ENCODE data around the gene KIF12.

The KIF12 gene

GRCh38 chr9:114069476-114070187 is 29.5 kb downstream of the KIF12 start:
- no peak for DNase-seq (ENCODE audit: low read depth, low spot score)

GRCh38 chr9:114065304-114065703 is 33.8 kb downstream of the KIF12 start:
- DNase-seq (ENCODE audit: low read depth, low spot score), result no peak

DNA sequence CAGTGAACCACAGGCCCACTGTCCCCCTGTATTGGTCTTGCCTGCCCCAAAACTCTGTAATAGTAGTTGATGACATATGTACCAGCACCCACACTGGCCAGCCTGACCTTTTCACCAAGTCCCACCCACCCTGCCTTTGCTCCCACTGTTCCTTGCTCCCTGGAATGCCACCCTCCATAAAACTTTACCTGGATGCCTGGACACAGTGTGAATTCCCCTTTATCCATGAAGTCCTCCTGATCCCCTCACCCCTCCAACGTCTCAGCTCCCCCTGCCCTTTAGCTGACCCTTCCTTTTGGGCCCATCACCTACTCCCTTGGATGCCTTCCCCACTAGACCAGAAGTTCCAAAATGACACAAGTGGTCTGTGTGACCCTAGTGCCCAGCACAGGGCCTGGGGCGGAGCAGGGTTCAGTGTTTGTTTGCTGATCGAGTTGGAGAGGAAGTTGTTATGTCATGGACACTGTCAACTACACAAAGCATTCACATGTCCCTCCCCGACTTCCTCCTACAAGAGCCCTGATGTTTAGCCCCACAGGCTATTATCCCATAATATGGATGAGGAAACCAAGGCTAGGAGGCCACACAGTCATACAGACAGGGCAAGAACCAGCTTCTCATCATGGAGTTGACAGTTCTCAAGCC is 37.1 kb downstream of the KIF12 start:
- DNase-seq (ENCODE audit: low read depth, low spot score), result no peak

GRCh38 chr9:114061292-114061691 is 37.8 kb downstream of the KIF12 start:
- DNase-seq (ENCODE audit: low read depth, low spot score), result no peak

GRCh38 chr9:114060711-114061110 is 38.4 kb downstream of the KIF12 start:
- DNase-seq (ENCODE audit: low read depth, low spot score), result no peak

DNA sequence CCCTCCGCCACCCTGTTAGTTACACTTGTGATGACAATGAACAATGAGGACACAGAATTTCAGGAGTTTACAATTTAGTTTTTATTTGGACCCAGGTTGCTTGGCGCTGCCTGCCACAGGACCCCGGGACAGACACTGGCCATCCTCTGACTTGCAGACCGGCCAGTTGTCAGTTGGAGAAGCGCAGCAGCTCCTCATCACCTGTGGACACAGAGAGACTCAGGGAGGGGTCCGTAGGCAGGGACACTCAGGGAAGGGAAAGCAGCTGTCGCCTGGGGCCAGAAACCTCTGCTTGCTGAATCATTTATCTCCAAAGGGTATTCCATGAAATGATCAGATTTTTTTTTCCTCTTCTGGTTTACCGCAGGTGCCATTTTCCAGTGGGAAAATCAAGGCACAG is 39.0 kb downstream of the KIF12 start:
- no peak for DNase-seq (ENCODE audit: low read depth, low spot score)

DNA sequence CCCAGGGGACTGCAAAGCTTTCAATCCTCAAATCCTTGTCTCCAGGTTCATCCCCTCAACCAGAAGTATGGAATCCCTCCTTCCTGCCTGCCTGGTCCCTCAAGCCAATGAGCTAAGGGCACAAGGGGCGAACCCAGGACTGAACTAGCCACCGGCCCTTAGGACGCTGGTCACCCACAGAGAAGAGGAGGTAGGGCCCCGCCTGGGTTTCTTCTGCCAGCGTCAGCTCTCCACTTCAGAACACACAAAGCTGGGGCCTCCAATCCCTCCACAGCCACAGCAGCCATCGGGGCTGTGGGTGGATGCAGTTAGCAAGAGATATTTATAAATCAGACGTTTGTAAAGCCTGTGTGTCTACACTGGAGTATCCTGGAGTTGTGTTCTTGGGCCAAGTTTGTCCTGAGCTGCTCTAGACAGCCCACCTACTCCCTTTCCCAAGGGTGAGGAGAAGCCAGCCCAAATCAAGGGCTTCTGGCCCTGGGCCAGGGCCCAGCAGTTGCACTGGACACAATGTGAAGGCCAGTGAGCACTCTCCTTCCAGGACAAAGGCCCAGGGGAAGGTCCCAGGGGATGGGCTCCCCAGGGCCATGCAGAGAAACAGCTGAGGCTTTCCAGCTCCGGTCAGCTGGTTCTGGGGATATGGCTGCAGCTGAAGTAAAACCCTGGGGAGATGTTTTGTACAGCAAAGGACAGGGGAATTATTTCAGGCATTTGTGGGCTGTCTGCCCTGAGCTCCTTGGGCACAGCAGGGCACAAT is 39.9 kb downstream of the KIF12 start:
- DNase-seq (ENCODE audit: low read depth, low spot score), result no peak

- no peak for DNase-seq (ENCODE audit: low read depth, low spot score)
Observed at GRCh38 chr9:114058688-114059046, 40.4 kb downstream of the KIF12 start.

- DNase-seq (ENCODE audit: low read depth, low spot score), result no peak
Observed at GRCh38 chr9:114057161-114057885, 41.8 kb downstream of the KIF12 start.

DNA sequence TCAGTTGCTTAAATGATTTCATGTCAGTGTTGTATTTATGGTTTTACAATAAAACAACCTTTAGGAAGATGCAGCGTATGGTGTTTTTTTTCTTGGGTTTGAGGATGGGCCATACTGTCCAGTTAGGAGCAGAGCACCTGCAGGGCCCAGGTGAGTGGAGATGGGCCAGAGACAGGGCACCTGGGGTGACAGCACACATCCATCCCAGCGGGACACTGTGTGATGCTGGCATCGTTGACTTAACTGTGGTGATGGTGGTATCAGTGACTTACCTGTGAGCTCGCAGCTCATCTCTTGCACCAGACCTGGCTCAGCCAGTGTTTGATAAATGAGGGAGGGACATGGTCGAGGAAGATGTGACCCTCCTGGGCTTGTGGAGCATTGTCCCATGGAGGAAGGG is 42.6 kb downstream of the KIF12 start:
- DNase-seq (ENCODE audit: low read depth, low spot score), result no peak

DNA sequence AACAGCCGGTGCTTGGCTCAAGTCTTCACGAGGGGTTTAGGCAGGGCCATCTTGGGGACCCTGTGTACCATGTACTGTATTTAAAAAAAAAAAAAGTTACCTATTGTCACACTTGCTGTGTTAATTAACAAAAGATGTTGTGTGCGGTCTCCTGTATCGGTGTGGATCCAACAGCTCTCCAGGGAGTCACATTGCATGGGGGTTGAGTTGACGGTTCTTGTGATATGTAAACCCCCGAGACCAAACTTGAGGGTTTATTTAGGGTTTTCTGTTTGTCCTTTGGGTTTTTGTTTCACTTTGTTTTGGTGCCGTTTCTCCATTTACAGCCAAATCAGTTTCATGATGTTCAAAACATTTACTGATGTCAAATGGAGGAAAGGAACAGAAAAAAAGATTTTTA is 43.2 kb downstream of the KIF12 start:
- DNase-seq (ENCODE audit: low read depth, low spot score), result no peak

DNA sequence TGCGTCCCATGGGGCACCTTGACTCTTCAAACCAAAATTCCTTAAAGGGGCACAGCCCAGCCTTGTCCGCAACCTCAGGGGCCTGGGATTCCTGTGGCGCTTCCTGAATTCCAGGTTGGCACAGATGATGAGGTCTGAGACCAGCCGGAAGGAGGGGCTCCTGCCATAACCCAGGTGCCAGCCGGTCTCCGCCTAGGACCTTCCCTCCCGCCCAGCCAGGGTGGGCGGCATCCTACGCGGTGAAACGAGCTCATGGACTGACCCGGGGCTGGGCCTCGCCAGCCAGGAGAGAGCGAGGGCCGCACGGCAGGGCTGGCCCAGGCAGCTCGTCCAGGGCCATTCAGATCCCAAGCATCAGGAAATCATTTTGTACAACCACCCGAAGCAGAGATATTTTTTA is 44.0 kb downstream of the KIF12 start:
- no peak for DNase-seq (ENCODE audit: low read depth, low spot score)

GRCh38 chr9:114054191-114054690 is 44.9 kb downstream of the KIF12 start:
- no peak for DNase-seq (ENCODE audit: low read depth, low spot score)

- no peak for DNase-seq (ENCODE audit: low read depth, low spot score)
Observed at GRCh38 chr9:114053246-114054005, 45.7 kb downstream of the KIF12 start.

GRCh38 chr9:114051706-114052105 is 47.4 kb downstream of the KIF12 start:
- DNase-seq (ENCODE audit: low read depth, low spot score), result no peak

GRCh38 chr9:114051281-114051680 is 47.8 kb downstream of the KIF12 start:
- DNase-seq (ENCODE audit: low read depth, low spot score), result no peak

DNA sequence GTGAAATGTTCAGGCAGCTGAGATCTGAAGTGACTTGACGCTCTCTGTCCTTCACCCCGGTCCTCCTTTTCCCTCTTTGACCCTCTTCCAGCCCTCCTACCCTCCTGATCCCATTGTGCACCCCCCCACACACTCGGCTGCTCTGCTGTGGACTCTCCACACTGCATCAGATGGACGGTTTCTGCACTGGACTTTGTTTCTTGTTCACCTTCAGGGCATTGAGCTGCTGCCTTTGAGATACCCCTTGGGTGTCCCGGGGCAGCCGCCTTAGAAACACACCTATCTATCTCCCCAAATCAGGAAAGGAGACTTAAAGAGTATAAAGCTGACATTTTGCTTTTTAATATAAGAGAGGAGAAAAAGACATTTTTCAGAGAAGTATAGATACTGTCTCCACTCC is 48.4 kb downstream of the KIF12 start:
- DNase-seq (ENCODE audit: low read depth, low spot score), result no peak

GRCh38 chr9:114050226-114050568 is 48.9 kb downstream of the KIF12 start:
- DNase-seq (ENCODE audit: low read depth, low spot score), result no peak

DNA sequence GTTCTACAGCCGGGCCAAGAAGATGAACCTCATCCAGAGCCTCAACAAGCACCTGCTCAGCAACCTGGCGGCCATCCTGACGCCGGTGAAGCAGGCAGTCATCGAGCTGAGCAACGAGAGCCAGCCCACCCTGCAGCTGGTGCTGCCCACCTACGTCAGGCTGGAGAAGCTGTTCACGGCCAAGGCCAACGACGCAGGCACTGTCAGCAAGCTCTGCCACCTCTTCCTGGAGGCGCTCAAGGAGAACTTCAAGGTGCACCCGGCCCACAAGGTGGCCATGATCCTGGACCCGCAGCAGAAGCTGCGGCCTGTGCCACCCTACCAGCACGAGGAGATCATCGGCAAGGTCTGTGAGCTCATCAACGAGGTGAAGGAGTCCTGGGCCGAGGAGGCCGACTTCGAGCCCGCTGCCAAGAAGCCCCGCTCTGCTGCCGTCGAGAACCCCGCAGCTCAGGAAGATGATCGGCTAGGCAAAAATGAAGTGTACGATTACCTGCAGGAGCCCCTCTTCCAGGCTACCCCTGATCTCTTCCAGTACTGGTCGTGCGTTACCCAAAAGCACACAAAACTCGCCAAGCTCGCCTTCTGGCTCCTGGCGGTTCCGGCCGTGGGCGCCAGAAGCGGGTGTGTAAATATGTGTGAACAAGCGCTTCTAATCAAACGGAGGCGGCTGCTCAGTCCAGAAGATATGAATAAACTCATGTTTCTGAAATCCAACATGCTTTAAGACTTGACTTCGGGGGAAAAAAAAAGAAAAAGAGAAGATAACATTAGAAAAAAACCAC is 49.5 kb downstream of the KIF12 start:
- no peak for DNase-seq (ENCODE audit: low read depth, low spot score)

GRCh38 chr9:114048533-114049415 is 50.3 kb downstream of the KIF12 start:
- DNase-seq (ENCODE audit: low read depth, low spot score), result no peak

Data from activated CD4-positive, CD25-positive, alpha-beta regulatory T cell treated with anti-CD3 and anti-CD28 coated beads, Interleukin-2, amount 50 U/mL, for 16 hours (primary cell).